Neural progenitor cell (in vitro differentiated cells): Measurements from ENCODE around the gene CASP10. TPM values are rescaled to one million over a fixed set of nuclear protein-coding genes. Genes with fewer than 3 reads are reported as not detected.

Experiments used
- DNase-seq: peaks from one replicate; pipeline ENCODE4 v3.0.0-alpha.2; 2016; ENCODE audit warnings: low spot score
- H2AFZ ChIP-seq: fragments of 200-600 bp; sonication (generic); replicated peaks from 2 replicates; pipeline ENCODE4 v1.6.1; 2016; ENCODE audit warnings: antibody characterized with exemption
- H3F3A ChIP-seq: fragments of 200-600 bp; sonication (generic); 2 replicates; pipeline ENCODE4 v1.6.1; 2016; ENCODE audit warnings: antibody characterized with exemption, low read depth
- H3K27ac ChIP-seq: fragments of 200-600 bp; sonication (generic); 2 replicates; pipeline ENCODE4 v1.5.1; 2016; ENCODE audit warnings: mild to moderate bottlenecking
- H3K27me3 ChIP-seq: fragments of 200-600 bp; sonication (generic); 2 replicates; pipeline ENCODE4 v1.6.1; 2016; ENCODE audit warnings: mild to moderate bottlenecking, moderate library complexity
- H3K36me3 ChIP-seq: fragments of 200-600 bp; sonication (generic); 2 replicates; pipeline ENCODE4 v1.5.1; 2016
- H3K4me1 ChIP-seq: fragments of 200-600 bp; sonication (generic); 2 replicates; pipeline ENCODE4 v1.6.1; 2016; ENCODE audit warnings: mixed run types
- H3K4me2 ChIP-seq: fragments of 200-600 bp; sonication (generic); 2 replicates; pipeline ENCODE4 v1.6.1; 2016
- H3K4me3 ChIP-seq: fragments of 200-600 bp; sonication (generic); 2 replicates; pipeline ENCODE4 v1.5.1; 2016
- H3K79me2 ChIP-seq: fragments of 200-600 bp; sonication (generic); 2 replicates; pipeline ENCODE4 v1.6.1; 2016; ENCODE audit warnings: low read depth
- H3K9ac ChIP-seq: fragments of 200-600 bp; sonication (generic); 2 replicates; pipeline ENCODE4 v1.6.1; 2016
- H3K9me3 ChIP-seq: fragments of 200-600 bp; sonication (generic); 2 replicates; pipeline ENCODE4 v1.5.1; 2016; ENCODE audit warnings: low read depth
- H4K20me1 ChIP-seq: fragments of 200-600 bp; sonication (generic); 2 replicates; pipeline ENCODE4 v1.6.1; 2016; ENCODE audit warnings: low read depth
- H3K27ac Mint-ChIP-seq: 3 replicates; pipeline ENCODE4 v1.8.0; 2021; ENCODE audit warnings: mixed read lengths
- H3K27me3 Mint-ChIP-seq: 2 replicates; pipeline ENCODE4 v1.8.0; 2022; ENCODE audit warnings: low read depth, mild to moderate bottlenecking, inconsistent platforms, moderate library complexity, mixed read lengths; ENCODE audit not compliant: insufficient read depth
- H3K36me3 Mint-ChIP-seq: 3 replicates; pipeline ENCODE4 v1.8.0; 2021; ENCODE audit warnings: mixed read lengths
- H3K4me1 Mint-ChIP-seq: 3 replicates; pipeline ENCODE4 v1.8.0; 2021; ENCODE audit warnings: mixed read lengths
- H3K4me3 Mint-ChIP-seq: 3 replicates; pipeline ENCODE4 v1.8.0; 2021; ENCODE audit warnings: mild to moderate bottlenecking, moderate library complexity, mixed read lengths
- H3K9me3 Mint-ChIP-seq: 3 replicates; pipeline ENCODE4 v1.8.0; 2020; ENCODE audit warnings: mixed read lengths
- CTCF ChIP-seq: fragments of 200-600 bp; sonication (generic); IDR thresholded peaks from 2 replicates; pipeline ENCODE4 v1.5.1; 2017; ENCODE audit warnings: antibody characterized with exemption, mild to moderate bottlenecking
- EZH2 ChIP-seq: fragments of 200-600 bp; sonication (generic); IDR thresholded peaks from 2 replicates; pipeline ENCODE4 v1.6.1; 2017; ENCODE audit warnings: antibody characterized with exemption, mild to moderate bottlenecking, moderate library complexity
- EZH2phosphoT487 ChIP-seq: fragments of 200-600 bp; sonication (generic); IDR thresholded peaks from 2 replicates; pipeline ENCODE4 v1.6.1; 2017; ENCODE audit warnings: antibody characterized with exemption
- total RNA-seq: library from RNA; depleted of rRNA; stranded (reverse); fragments of >200 nt; gene quantifications from 2 replicates; pipeline ENCODE4 v1.2.3, GENCODE V29; 2015; ENCODE audit warnings: low replicate concordance

CASP10 gene
- total RNA-seq, 1 donor from 2014 or later: 2.2 TPM

GRCh38 chr2:201260302-201260800 lies 77.4 kb downstream of the CASP10 start, which contains the start of gene CASP8:
Gene CASP8, plus strand, starts transcription at chr2:201260536. Its CDS starts 5,951 bp downstream, at chr2:201266487.
- Mint-ChIP-seq H3K27ac (peak within 1 kb of the TSS; percentile 35), H3K36me3 (no peaks in the 10 kb centered on the region), H3K4me1 (peaks cover 26% of the 10 kb centered on the region), H3K4me3 (no peak within 1 kb of the TSS), H3K27me3 (peaks cover 2% of the 10 kb centered on the region), H3K9me3 (no peaks in the 10 kb centered on the region)
- H3K27me3 ChIP-seq: no peaks in the 10 kb centered on the region
- no peak within 1 kb of the TSS for H3K4me2 ChIP-seq
- no peak within 1 kb of the TSS for H3K9ac ChIP-seq
- H2AFZ ChIP-seq: peak within 1 kb of the TSS; percentile 53
- H3K9me3 ChIP-seq: no peaks in the 10 kb centered on the region
- peaks cover 11% of the 10 kb centered on the region for H3K4me1 ChIP-seq
- no peak within 1 kb of the TSS for H3K4me3 ChIP-seq
- no peaks in the 10 kb centered on the region for H3F3A ChIP-seq
- no peaks in the 10 kb centered on the region for H3K79me2 ChIP-seq
- DNase-seq: no peak
- no peaks in the 10 kb centered on the region for H4K20me1 ChIP-seq
- TF ChIP-seq EZH2 (no peak), CTCF (no peak), EZH2phosphoT487 (no peak)
- no peaks in the 10 kb centered on the region for H3K36me3 ChIP-seq
- H3K27ac ChIP-seq: no peak within 1 kb of the TSS

GRCh38 chr2:201261471-201261870 lies 78.5 kb downstream of the CASP10 start:
- peak overlapping the region; percentile 53 for H2AFZ ChIP-seq
- H3K4me2 ChIP-seq: no peak overlapping the region
- Mint-ChIP-seq H3K9me3 (no peaks in the 10 kb centered on the region), H3K36me3 (no peaks in the 10 kb centered on the region), H3K4me3 (no peak overlapping the region), H3K27me3 (peaks cover 4% of the 10 kb centered on the region), H3K4me1 (peaks cover 26% of the 10 kb centered on the region), H3K27ac (no peak overlapping the region)
- H4K20me1 ChIP-seq: no peaks in the 10 kb centered on the region
- no peak for TF ChIP-seq EZH2
- no peak for TF ChIP-seq EZH2phosphoT487
- no peak for TF ChIP-seq CTCF
- H3K4me1 ChIP-seq: peaks cover 11% of the 10 kb centered on the region
- no peak overlapping the region for H3K9ac ChIP-seq
- peaks cover 2% of the 10 kb centered on the region for H3F3A ChIP-seq
- H3K27ac ChIP-seq: no peak overlapping the region
- no peaks in the 10 kb centered on the region for H3K36me3 ChIP-seq
- H3K4me3 ChIP-seq: no peak overlapping the region
- no peaks in the 10 kb centered on the region for H3K9me3 ChIP-seq
- no peaks in the 10 kb centered on the region for H3K27me3 ChIP-seq
- DNase-seq: no peak
- H3K79me2 ChIP-seq: no peaks in the 10 kb centered on the region

GRCh38 chr2:201261906-201262305 lies 79.0 kb downstream of the CASP10 start:
- DNase-seq: no peak

More at GRCh38 chr2:201261906-201262305, 79.0 kb downstream of the CASP10 start:
- TF ChIP-seq CTCF (no peak), EZH2phosphoT487 (no peak), EZH2 (no peak)
- Histone ChIP-seq H3K36me3 (no peaks in the 10 kb centered on the region), H3K9me3 (no peaks in the 10 kb centered on the region), H3K4me2 (no peak overlapping the region), H2AFZ (peak overlapping the region; percentile 53), H3K4me3 (no peak overlapping the region), H4K20me1 (no peaks in the 10 kb centered on the region), H3K79me2 (no peaks in the 10 kb centered on the region), H3F3A (peaks cover 6% of the 10 kb centered on the region), H3K27ac (no peak overlapping the region), H3K4me1 (peaks cover 11% of the 10 kb centered on the region), H3K27me3 (no peaks in the 10 kb centered on the region), H3K9ac (no peak overlapping the region)
- H3K9me3 Mint-ChIP-seq: no peaks in the 10 kb centered on the region
- H3K4me1 Mint-ChIP-seq: peaks cover 26% of the 10 kb centered on the region
- no peaks in the 10 kb centered on the region for H3K36me3 Mint-ChIP-seq
- H3K27ac Mint-ChIP-seq: no peak overlapping the region
- H3K4me3 Mint-ChIP-seq: no peak overlapping the region
- H3K27me3 Mint-ChIP-seq: peaks cover 4% of the 10 kb centered on the region
